AG09309 (cell line): ENCODE results near the gene EXOSC7.

Experiments used
- DNase-seq: peaks from one replicate; pipeline ENCODE4 v3.0.0-alpha.2; 2010; ENCODE audit warnings: low read depth
- H3K4me3 ChIP-seq: 2 replicates; pipeline ENCODE4 v1.5.1; 2011; ENCODE audit warnings: mild to moderate bottlenecking, low read depth, low read length, moderate library complexity; ENCODE audit not compliant: control insufficient read depth
- TF ChIP-seq, protein P1 (sequence below): IDR thresholded peaks from 2 replicates; pipeline ENCODE4 v1.5.1; 2011; ENCODE audit warnings: mild to moderate bottlenecking, low read depth, low read length, inconsistent platforms; ENCODE audit not compliant: insufficient read depth, control insufficient read depth; ENCODE audit errors: missing control alignments

The EXOSC7 gene

DNA sequence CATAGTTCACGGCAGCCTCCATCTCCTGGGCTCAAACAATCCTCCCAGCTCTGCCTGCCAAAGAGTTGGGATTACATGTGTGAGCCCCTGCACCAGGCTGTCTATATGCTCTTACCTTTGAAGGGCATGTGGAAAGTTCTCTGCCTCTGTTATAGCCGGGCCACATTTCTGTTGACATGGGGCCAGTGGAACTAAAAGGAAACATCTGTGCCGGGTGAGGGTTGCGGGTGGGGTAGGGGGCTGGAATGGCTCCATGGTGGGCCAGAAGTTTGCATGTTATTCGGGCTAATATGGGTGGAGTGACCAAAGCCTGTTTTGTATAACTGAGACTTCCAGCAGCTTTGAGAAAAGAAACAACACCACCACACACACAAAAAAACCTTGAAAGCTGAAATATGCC is 41.8 kb downstream of the EXOSC7 start:
- no peak for DNase-seq
- H3K4me3 ChIP-seq, result no peak overlapping the region
- TF ChIP-seq, protein P1, sequence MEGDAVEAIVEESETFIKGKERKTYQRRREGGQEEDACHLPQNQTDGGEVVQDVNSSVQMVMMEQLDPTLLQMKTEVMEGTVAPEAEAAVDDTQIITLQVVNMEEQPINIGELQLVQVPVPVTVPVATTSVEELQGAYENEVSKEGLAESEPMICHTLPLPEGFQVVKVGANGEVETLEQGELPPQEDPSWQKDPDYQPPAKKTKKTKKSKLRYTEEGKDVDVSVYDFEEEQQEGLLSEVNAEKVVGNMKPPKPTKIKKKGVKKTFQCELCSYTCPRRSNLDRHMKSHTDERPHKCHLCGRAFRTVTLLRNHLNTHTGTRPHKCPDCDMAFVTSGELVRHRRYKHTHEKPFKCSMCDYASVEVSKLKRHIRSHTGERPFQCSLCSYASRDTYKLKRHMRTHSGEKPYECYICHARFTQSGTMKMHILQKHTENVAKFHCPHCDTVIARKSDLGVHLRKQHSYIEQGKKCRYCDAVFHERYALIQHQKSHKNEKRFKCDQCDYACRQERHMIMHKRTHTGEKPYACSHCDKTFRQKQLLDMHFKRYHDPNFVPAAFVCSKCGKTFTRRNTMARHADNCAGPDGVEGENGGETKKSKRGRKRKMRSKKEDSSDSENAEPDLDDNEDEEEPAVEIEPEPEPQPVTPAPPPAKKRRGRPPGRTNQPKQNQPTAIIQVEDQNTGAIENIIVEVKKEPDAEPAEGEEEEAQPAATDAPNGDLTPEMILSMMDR, result no peak

DNA sequence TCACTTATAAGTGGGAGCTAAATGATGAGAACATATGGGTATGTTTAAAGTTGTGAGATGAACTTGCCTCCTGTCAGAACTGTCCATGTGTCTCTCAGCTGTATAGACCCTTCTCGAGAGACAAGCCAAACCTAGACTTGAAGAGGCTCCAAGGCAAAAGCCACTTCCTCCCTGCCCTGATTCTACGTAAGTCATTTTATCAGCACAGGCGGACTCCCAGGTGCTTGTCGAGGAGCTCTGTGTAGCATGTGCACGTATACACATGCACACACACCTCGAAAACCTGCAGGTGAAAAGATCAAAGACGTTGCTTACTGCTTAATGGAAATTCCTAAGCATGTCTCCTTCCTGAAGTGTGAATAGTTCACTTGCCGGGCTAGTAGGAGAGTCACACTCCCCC is 44.5 kb downstream of the EXOSC7 start:
- no peak overlapping the region for H3K4me3 ChIP-seq
- no peak for DNase-seq
- TF ChIP-seq, protein P1, result no peak

DNA sequence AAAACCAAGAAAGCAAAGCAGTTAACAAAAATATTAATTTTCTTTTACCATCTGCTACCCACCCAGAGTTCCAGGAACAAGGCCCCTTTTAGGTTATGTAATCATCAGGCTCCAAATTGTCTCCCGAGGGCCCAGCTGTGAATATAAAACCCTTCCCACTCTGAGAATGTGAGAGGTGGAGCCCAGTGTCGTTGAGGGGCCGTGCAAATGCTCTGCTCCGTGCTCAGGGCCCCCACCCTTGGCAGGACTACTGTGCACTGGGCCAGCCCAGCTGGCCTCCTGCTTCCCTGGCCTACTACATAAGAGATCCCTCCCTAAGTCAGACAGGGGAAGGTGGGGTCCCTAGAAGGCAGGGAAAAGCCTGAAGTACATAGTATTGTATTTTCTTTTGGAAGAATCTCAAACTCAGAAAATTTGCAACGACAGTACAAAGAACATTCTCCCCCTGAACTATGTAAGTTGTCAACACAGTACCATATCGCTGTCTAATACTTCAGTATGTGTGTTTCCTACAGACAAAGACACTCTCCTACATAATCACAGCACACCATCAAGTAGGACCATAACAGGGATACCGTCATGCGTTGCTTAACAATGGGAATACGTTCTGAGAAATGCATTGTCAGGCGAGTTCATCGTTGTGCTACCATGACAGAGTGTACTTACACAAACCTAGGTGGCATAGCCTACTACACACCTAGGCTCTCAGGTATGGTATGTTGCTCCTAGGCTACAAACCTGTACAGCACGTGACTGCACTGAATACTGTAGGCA is 45.7 kb downstream of the EXOSC7 start:
- no peak for DNase-seq
- H3K4me3 ChIP-seq, result no peak overlapping the region
- TF ChIP-seq, protein P1, result no peak

DNA sequence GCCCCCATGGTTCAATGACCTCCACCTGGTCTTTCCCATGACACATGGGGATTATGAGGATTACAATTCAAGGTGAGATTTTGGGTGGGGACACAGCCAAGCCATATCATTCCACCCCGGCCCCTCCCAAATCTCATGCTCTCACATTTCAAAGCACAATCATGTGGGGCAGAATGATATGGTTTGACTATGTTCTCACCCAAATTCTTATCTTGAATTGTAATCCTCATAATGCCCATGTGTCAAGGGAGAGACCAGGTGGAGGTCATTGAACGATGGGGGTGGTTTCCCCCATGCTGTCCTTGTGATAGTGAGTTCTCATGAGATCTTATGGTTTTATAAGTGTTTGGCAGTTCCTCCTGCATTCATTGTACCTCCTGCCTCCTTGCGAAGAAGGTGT is 47.6 kb downstream of the EXOSC7 start:
- H3K4me3 ChIP-seq, result no peak overlapping the region
- TF ChIP-seq, protein P1, result no peak
- no peak for DNase-seq

DNA sequence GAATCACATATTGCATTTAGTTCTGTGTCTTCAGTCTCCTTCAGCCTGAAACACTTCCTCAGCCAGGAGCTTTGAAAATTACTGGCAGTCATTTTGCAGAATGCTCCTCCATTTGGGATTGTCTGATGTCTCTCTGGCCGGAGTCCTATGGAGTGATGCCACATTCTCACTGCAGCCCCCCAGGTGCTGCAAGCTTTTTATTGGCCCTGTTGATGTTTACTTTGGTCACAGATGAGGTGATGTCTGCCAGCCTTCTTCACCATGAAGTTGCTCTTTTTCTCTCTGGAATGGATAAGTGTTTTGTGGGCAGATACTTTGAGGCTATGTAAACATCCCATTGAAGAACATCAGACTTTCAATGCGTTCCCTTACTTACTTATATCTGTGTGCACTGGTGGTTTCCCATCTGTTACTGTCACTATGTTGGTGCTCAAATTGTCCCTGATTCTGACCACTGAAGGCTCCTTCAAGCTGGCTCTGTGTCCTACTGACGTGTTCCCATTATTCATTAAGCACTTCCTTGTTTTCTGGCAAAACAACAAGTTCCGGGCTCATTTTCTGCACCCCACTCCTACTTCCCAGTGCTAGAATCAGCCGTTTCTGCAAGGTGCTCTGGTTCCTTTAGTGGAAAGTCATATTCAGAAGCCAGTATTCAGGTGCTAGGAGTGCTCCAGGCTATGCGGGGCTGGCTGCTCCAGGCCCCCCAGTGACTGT is 48.7 kb downstream of the EXOSC7 start:
- DNase-seq, result no peak
- H3K4me3 ChIP-seq, result no peak overlapping the region
- TF ChIP-seq, protein P1, result no peak

DNA sequence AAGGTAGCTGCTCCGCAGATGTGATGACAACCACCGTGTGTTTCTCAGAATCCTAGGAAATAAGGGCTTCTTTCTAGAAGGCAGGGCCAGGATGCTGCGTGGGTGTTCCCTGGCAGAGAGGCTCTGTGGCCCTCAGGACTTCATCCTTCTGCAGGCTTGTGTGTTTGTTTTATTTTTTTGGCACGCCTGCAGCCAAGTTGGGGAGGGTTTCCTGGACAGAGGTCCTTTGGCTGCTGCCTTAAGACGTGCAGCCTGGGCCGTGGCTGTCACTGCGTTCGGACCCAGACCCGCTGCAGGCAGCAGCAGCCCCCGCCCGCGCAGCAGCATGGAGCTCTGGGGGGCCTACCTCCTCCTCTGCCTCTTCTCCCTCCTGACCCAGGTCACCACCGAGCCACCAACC is 50.0 kb downstream of the EXOSC7 start, which contains the start of gene CLEC3B:
Gene CLEC3B, plus strand, starts transcription at position 266 of the 400 bp plus-strand sequence. Its CDS starts 60 bp downstream, at position 326.
- no peak within 1 kb of the TSS for H3K4me3 ChIP-seq
- TF ChIP-seq, protein P1, result no peak
- DNase-seq, result no peak
